H1 (cell line): ENCODE data around the gene SLFN12L. TPM values are rescaled to one million over a fixed set of nuclear protein-coding genes. Genes with fewer than 3 reads are reported as not detected.
"Not testable (repeated sequence)": the region's sequence is repeated elsewhere in the genome, so short reads cannot be mapped to it uniquely, and the experiment has no call there.

Source experiments
- CTCF ChIA-PET: fragments of 300-600 bp; sonication (Branson Sonifier 250); formaldehyde crosslinking; loops from one replicate; lab custom pipeline; 2021; ENCODE audit not compliant: partially characterized antibody; lab: Charles Lee
- POLR2A ChIA-PET: fragments of 300-600 bp; sonication (Branson Sonifier 250); formaldehyde crosslinking; loops from one replicate; lab custom pipeline; 2021; ENCODE audit warnings: inconsistent platforms; ENCODE audit not compliant: partially characterized antibody; lab: Charles Lee
- DNase-seq, 2 experiments: peaks; one replicate each; pipeline versions ENCODE4 v3.0.0 to v3.0.0-alpha.2; 2010 to 2022; ENCODE audit warnings: low spot score in 2 of 2, low read depth in 1 of 2, mixed read lengths in 1 of 2
- FAIRE-seq: peaks from 2 replicates; lab custom pipeline; 2011; peaks lifted over from hg19 to GRCh38; lab: Jason Lieb, UNC
- H2AFZ ChIP-seq: 2 replicates; pipeline ENCODE4 v1.8.1; 2012; ENCODE audit warnings: low read length, inconsistent platforms
- H2AK5ac ChIP-seq: 2 replicates; pipeline ENCODE4 v1.6.1; 2013; ENCODE audit warnings: low read depth, low read length
- H2BK120ac ChIP-seq: replicated peaks from 2 replicates; pipeline ENCODE3; 2013; ENCODE audit warnings: low read depth, low read length, inconsistent platforms
- H2BK12ac ChIP-seq: 2 replicates; pipeline ENCODE4 v1.6.1; 2013; ENCODE audit warnings: low read depth, low read length
- H2BK15ac ChIP-seq: 2 replicates; pipeline ENCODE4 v1.6.1; 2013; ENCODE audit warnings: low read length
- H2BK20ac ChIP-seq: 2 replicates; pipeline ENCODE4 v1.6.1; 2013; ENCODE audit warnings: low read length
- H2BK5ac ChIP-seq: 2 replicates; pipeline ENCODE4 v1.6.1; 2013; ENCODE audit warnings: low read depth, low read length
- H3K14ac ChIP-seq: 2 replicates; pipeline ENCODE4 v1.6.1; 2013; ENCODE audit warnings: inconsistent platforms; ENCODE audit not compliant: insufficient read length
- H3K18ac ChIP-seq: 2 replicates; pipeline ENCODE4 v1.6.1; 2013; ENCODE audit warnings: low read length; ENCODE audit errors: extremely low read depth
- H3K23ac ChIP-seq: 2 replicates; pipeline ENCODE4 v1.6.1; 2013; ENCODE audit warnings: inconsistent platforms; ENCODE audit not compliant: insufficient read length
- H3K23me2 ChIP-seq: 2 replicates; pipeline ENCODE4 v1.6.1; 2013; ENCODE audit warnings: low read depth, low read length
- H3K27ac ChIP-seq: 2 replicates; pipeline ENCODE4 v1.6.1; 2011; ENCODE audit warnings: low read depth, low read length, inconsistent platforms
- H3K27me3 ChIP-seq, 4 experiments: replicated peaks in 1 of 4; 1 replicate in 1 of 4; 2 replicates in 3 of 4; pipeline versions ENCODE4 v1.6.1 to v1.8.1; 2011 to 2013; ENCODE audit warnings: low read length in 3 of 4, mild to moderate bottlenecking in 3 of 4, inconsistent platforms in 2 of 4, mixed read lengths in 2 of 4, moderate library complexity in 1 of 4; ENCODE audit not compliant: control insufficient read depth in 3 of 4, insufficient read depth in 3 of 4; ENCODE audit errors: extremely low read depth in 1 of 4
- H3K36me3 ChIP-seq, 4 experiments: 2 replicates each; pipeline versions ENCODE4 v1.6.1 to v1.8.1; 2011 to 2013; ENCODE audit warnings: mild to moderate bottlenecking in 4 of 4, low read length in 3 of 4, moderate library complexity in 2 of 4, control low read depth in 1 of 4, inconsistent platforms in 1 of 4; ENCODE audit not compliant: insufficient read depth in 4 of 4, control insufficient read depth in 2 of 4
- H3K4ac ChIP-seq: replicated peaks from 2 replicates; pipeline ENCODE3; 2013; ENCODE audit warnings: low read length, low read depth, mixed read lengths, inconsistent platforms; ENCODE audit not compliant: insufficient read length
- H3K4me1 ChIP-seq, 4 experiments: replicated peaks in 1 of 4; 1 replicate in 1 of 4; 2 replicates in 3 of 4; pipeline versions ENCODE4 v1.6.1 to v1.8.1; 2011 to 2013; ENCODE audit warnings: low read length in 3 of 4, inconsistent platforms in 2 of 4, mixed read lengths in 1 of 4; ENCODE audit not compliant: insufficient read depth in 4 of 4, control insufficient read depth in 3 of 4
- H3K4me2 ChIP-seq, 2 experiments: 2 replicates each; pipeline versions ENCODE4 v1.6.1 to v1.8.1; 2011 to 2013; ENCODE audit warnings: low read depth in 2 of 2, low read length in 2 of 2, control low read depth in 1 of 2, inconsistent platforms in 1 of 2, mild to moderate bottlenecking in 1 of 2; ENCODE audit not compliant: insufficient read depth in 1 of 2
- H3K4me3 ChIP-seq, 4 experiments: fragments of 200-600, 300-600 bp in 1 of 4; sonication (generic), shearing (Covaris generic), sonication (Bioruptor Twin) in 1 of 4; 2 replicates each; pipeline versions ENCODE4 v1.5.1 to v1.8.1; 2011 to 2016; ENCODE audit warnings: low read length in 4 of 4, low read depth in 3 of 4, control low read depth in 2 of 4, inconsistent platforms in 2 of 4, mild to moderate bottlenecking in 2 of 4, mixed read lengths in 1 of 4, moderate library complexity in 1 of 4; ENCODE audit not compliant: insufficient read depth in 2 of 4; ENCODE audit errors: extremely low read depth in 1 of 4
- H3K56ac ChIP-seq: replicated peaks from 2 replicates; pipeline ENCODE3; 2013; ENCODE audit warnings: low read depth, mild to moderate bottlenecking, mixed read lengths, low read length, inconsistent platforms; ENCODE audit not compliant: insufficient read length
- H3K79me1 ChIP-seq: 2 replicates; pipeline ENCODE4 v1.6.1; 2013; ENCODE audit warnings: low read depth, low read length, control low read depth
- H3K79me2 ChIP-seq, 2 experiments: 2 replicates each; pipeline versions ENCODE4 v1.6.1 to v1.8.1; 2012 to 2013; ENCODE audit warnings: low read length in 2 of 2, mild to moderate bottlenecking in 2 of 2, inconsistent platforms in 1 of 2; ENCODE audit not compliant: insufficient read depth in 2 of 2, control insufficient read depth in 1 of 2
- H3K9ac ChIP-seq, 4 experiments: replicated peaks in 1 of 4; 1 replicate in 1 of 4; 2 replicates in 3 of 4; pipeline versions ENCODE4 v1.6.1 to v1.8.1; 2011 to 2013; ENCODE audit warnings: low read depth in 3 of 4, low read length in 3 of 4, control low read depth in 2 of 4, mild to moderate bottlenecking in 2 of 4, moderate library complexity in 2 of 4, inconsistent platforms in 1 of 4; ENCODE audit errors: extremely low read depth in 1 of 4
- H3K9me3 ChIP-seq, 2 experiments: 2 replicates each; pipeline versions ENCODE4 v1.6.1 to v1.8.1; 2012 to 2013; ENCODE audit warnings: mild to moderate bottlenecking in 2 of 2, moderate library complexity in 2 of 2, control low read depth in 1 of 2, inconsistent platforms in 1 of 2, low read depth in 1 of 2, low read length in 1 of 2, mixed read lengths in 1 of 2; ENCODE audit not compliant: insufficient read depth in 2 of 2
- H4K20me1 ChIP-seq, 2 experiments: replicated peaks in 1 of 2; 2 replicates each; pipeline versions ENCODE3 to v1.8.1; 2011 to 2013; ENCODE audit warnings: inconsistent platforms in 2 of 2, low read length in 2 of 2, mild to moderate bottlenecking in 1 of 2; ENCODE audit not compliant: insufficient read depth in 2 of 2, control insufficient read depth in 1 of 2
- H4K5ac ChIP-seq: 2 replicates; pipeline ENCODE4 v1.6.1; 2013; ENCODE audit warnings: low read length, low read depth, mixed read lengths, inconsistent platforms; ENCODE audit not compliant: insufficient read length
- H4K8ac ChIP-seq: 2 replicates; pipeline ENCODE4 v1.8.0; 2013; ENCODE audit warnings: mild to moderate bottlenecking, moderate library complexity, low read length, inconsistent platforms; ENCODE audit not compliant: insufficient read depth; ENCODE audit errors: extremely low read depth
- H4K91ac ChIP-seq: replicated peaks from 2 replicates; pipeline ENCODE3; 2013; ENCODE audit warnings: low read length, mixed read lengths, inconsistent platforms; ENCODE audit not compliant: insufficient read length
- WGBS, 2 experiments: shearing (Covaris generic) in 1 of 2; methylation state at CpG; one replicate each; pipeline versions ENCODE4 v1.1.6 to v1.1.7; 2013 to 2015; ENCODE audit warnings: low lambda C conversion rate in 2 of 2, mixed read lengths in 2 of 2, inconsistent platforms in 1 of 2, low coverage in 1 of 2, missing lambda C conversion rate in 1 of 2; ENCODE audit not compliant: insufficient replicate concordance in 2 of 2, insufficient coverage in 1 of 2, insufficient read length in 1 of 2; ENCODE audit errors: extremely low coverage in 1 of 2, missing lambda C conversion rate in 1 of 2; 5-methylcytosine and 5-hydroxymethylcytosine counted together
- polyA plus RNA-seq, 7 experiments: library from polyadenylated mRNA; depleted of rRNA in 3 of 7; stranded (reverse) in 5 of 7; unstranded in 2 of 7; fragments of >200 nt in 5 of 7; fragments of 200-250 nt in 2 of 7; gene quantifications; 1 replicate in 5 of 7; 2 replicates in 1 of 7; 4 replicates in 1 of 7; pipeline versions ENCODE4 v1.2.1 to v1.2.3, GENCODE V29; 2011 to 2013; ENCODE audit warnings: missing spikeins in 2 of 7, mixed read lengths in 2 of 7
- total RNA-seq: library from RNA; stranded (reverse); fragmentation: NEBNext Ultra II Directional; extraction: Animal tissue kit (Norgen Biotek cat#: 25700); gene quantifications from 2 replicates; pipeline ENCODE4 v1.2.1, GENCODE V29; 2021

The SLFN12L gene
- total and polyA plus RNA-seq, 2 of the 8 experiments (the other 6 are each of a cell fraction or from before 2014, with no cell fraction given): not detected

DNA sequence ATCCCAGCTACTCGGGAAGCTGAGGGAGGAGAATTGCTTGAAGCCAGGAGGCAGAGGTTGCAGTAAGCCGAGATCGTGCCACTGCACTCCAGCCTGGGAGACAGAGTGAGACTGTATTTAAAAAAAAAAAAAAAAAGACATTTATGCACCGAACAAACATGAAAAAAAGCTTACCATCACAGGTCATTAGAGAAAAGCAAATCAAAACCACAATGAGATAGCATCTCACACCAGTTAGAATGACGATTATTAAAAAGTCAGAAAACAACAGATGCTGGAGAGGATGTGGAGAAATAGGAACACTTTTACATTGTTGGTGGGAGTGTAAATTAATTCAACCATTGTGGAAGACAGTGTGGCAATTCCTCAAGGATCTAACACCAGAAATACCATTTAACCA, 19.0 kb downstream of the SLFN12L start:
- H3K36me3 ChIP-seq, H2BK20ac ChIP-seq, H4K20me1 ChIP-seq, H3K18ac ChIP-seq, H2AK5ac ChIP-seq, H2BK5ac ChIP-seq, H2BK120ac ChIP-seq, H3K23ac ChIP-seq, H3K4me3 ChIP-seq, H3K9ac ChIP-seq, FAIRE-seq, H4K5ac ChIP-seq, H3K27ac ChIP-seq, H3K23me2 ChIP-seq, H4K91ac ChIP-seq, DNase-seq, H4K8ac ChIP-seq, POLR2A ChIA-PET, H3K79me2 ChIP-seq, H3K9me3 ChIP-seq, H3K14ac ChIP-seq, H3K56ac ChIP-seq, H3K4ac ChIP-seq, H2AFZ ChIP-seq, H3K79me1 ChIP-seq, H2BK12ac ChIP-seq, H3K4me2 ChIP-seq, H3K27me3 ChIP-seq, H2BK15ac ChIP-seq, H3K4me1 ChIP-seq: not testable (repeated sequence)
- 92% methylated on average over 5 of the region's 5 CpGs; no CpG with 5 or more reads in 1 of the 2 experiments for WGBS, 2 experiments
- CTCF ChIA-PET: interaction anchor here (1.1 kb wide), 1 partner anchor 28 kb away, joined by 3 read pairs; no protein-coding TSS in a partner anchor
